Cerebellar cortex (tissue), 1 donor: ENCODE measurements around the gene MEIS1.
A peak's percentile ranks its signal among the peaks of the same experiment; 100 is the strongest.

Experiments used
- DNase-seq: peaks from one replicate; pipeline ENCODE4 v3.0.0-alpha.2; 2015; ENCODE audit warnings: low spot score

The MEIS1 gene

GRCh38 chr2:66535574-66536289 lies 100.8 kb downstream of the MEIS1 start:
- no peak for DNase-seq

- no peak for DNase-seq
Measured at GRCh38 chr2:66536290-66536673, 101.4 kb downstream of the MEIS1 start.

GRCh38 chr2:66536997-66537396 lies 102.1 kb downstream of the MEIS1 start:
- no peak for DNase-seq

GRCh38 chr2:66538291-66538690 lies 103.4 kb downstream of the MEIS1 start:
- DNase-seq = no peak

- no peak for DNase-seq
Measured at GRCh38 chr2:66539452-66539851, 104.5 kb downstream of the MEIS1 start.

GRCh38 chr2:66541646-66542045 lies 106.7 kb downstream of the MEIS1 start:
- no peak for DNase-seq

- no peak for DNase-seq
Measured at GRCh38 chr2:66543257-66543767, 108.4 kb downstream of the MEIS1 start.

GRCh38 chr2:66544258-66544657 lies 109.3 kb downstream of the MEIS1 start:
- no peak for DNase-seq

GRCh38 chr2:66545258-66545657 lies 110.3 kb downstream of the MEIS1 start:
- no peak for DNase-seq

GRCh38 chr2:66547118-66547517 lies 112.2 kb downstream of the MEIS1 start:
- no peak for DNase-seq

GRCh38 chr2:66547887-66548286 lies 113.0 kb downstream of the MEIS1 start:
- no peak for DNase-seq

GRCh38 chr2:66548422-66548821 lies 113.5 kb downstream of the MEIS1 start:
- DNase-seq = no peak

GRCh38 chr2:66550826-66551225 lies 115.9 kb downstream of the MEIS1 start:
- no peak for DNase-seq

GRCh38 chr2:66553370-66553769 lies 118.4 kb downstream of the MEIS1 start:
- DNase-seq = peak; percentile 61

- DNase-seq = no peak
Measured at GRCh38 chr2:66555091-66555490, 120.2 kb downstream of the MEIS1 start.

GRCh38 chr2:66555501-66556324 lies 120.8 kb downstream of the MEIS1 start:
- peak; percentile 50 for DNase-seq

- no peak for DNase-seq
Measured at GRCh38 chr2:66559672-66560071, 124.7 kb downstream of the MEIS1 start.

GRCh38 chr2:66560683-66561082 lies 125.8 kb downstream of the MEIS1 start:
- no peak for DNase-seq

GRCh38 chr2:66561645-66562303 lies 126.8 kb downstream of the MEIS1 start:
- DNase-seq = no peak

GRCh38 chr2:66562304-66562685 lies 127.4 kb downstream of the MEIS1 start:
- DNase-seq = no peak

- DNase-seq = no peak
Measured at GRCh38 chr2:66563473-66563872, 128.5 kb downstream of the MEIS1 start.

- DNase-seq = no peak
Measured at GRCh38 chr2:66565291-66565690, 130.4 kb downstream of the MEIS1 start.
